H1 (cell line): ENCODE results near the gene ENOX2. TPM values are rescaled to one million over a fixed set of nuclear protein-coding genes. Genes with fewer than 3 reads are reported as not detected.

Source experiments
- CTCF ChIA-PET: fragments of 300-600 bp; sonication (Branson Sonifier 250); formaldehyde crosslinking; loops from one replicate; lab custom pipeline; 2021; ENCODE audit not compliant: partially characterized antibody; lab: Charles Lee
- POLR2A ChIA-PET: fragments of 300-600 bp; sonication (Branson Sonifier 250); formaldehyde crosslinking; loops from one replicate; lab custom pipeline; 2021; ENCODE audit warnings: inconsistent platforms; ENCODE audit not compliant: partially characterized antibody; lab: Charles Lee
- DNase-seq, 2 experiments: peaks; one replicate each; pipeline versions ENCODE4 v3.0.0 to v3.0.0-alpha.2; 2010 to 2022; ENCODE audit warnings: low spot score in 2 of 2, low read depth in 1 of 2, mixed read lengths in 1 of 2
- FAIRE-seq: peaks from 2 replicates; lab custom pipeline; 2011; peaks lifted over from hg19 to GRCh38; lab: Jason Lieb, UNC
- H2AFZ ChIP-seq: 2 replicates; pipeline ENCODE4 v1.8.1; 2012; ENCODE audit warnings: low read length, inconsistent platforms
- H2AK5ac ChIP-seq: 2 replicates; pipeline ENCODE4 v1.6.1; 2013; ENCODE audit warnings: low read depth, low read length
- H2BK120ac ChIP-seq: replicated peaks from 2 replicates; pipeline ENCODE3; 2013; ENCODE audit warnings: low read depth, low read length, inconsistent platforms
- H2BK12ac ChIP-seq: 2 replicates; pipeline ENCODE4 v1.6.1; 2013; ENCODE audit warnings: low read depth, low read length
- H2BK15ac ChIP-seq: 2 replicates; pipeline ENCODE4 v1.6.1; 2013; ENCODE audit warnings: low read length
- H2BK20ac ChIP-seq: 2 replicates; pipeline ENCODE4 v1.6.1; 2013; ENCODE audit warnings: low read length
- H2BK5ac ChIP-seq: 2 replicates; pipeline ENCODE4 v1.6.1; 2013; ENCODE audit warnings: low read depth, low read length
- H3K14ac ChIP-seq: 2 replicates; pipeline ENCODE4 v1.6.1; 2013; ENCODE audit warnings: inconsistent platforms; ENCODE audit not compliant: insufficient read length
- H3K18ac ChIP-seq: 2 replicates; pipeline ENCODE4 v1.6.1; 2013; ENCODE audit warnings: low read length; ENCODE audit errors: extremely low read depth
- H3K23ac ChIP-seq: 2 replicates; pipeline ENCODE4 v1.6.1; 2013; ENCODE audit warnings: inconsistent platforms; ENCODE audit not compliant: insufficient read length
- H3K23me2 ChIP-seq: 2 replicates; pipeline ENCODE4 v1.6.1; 2013; ENCODE audit warnings: low read depth, low read length
- H3K27ac ChIP-seq: 2 replicates; pipeline ENCODE4 v1.6.1; 2011; ENCODE audit warnings: low read depth, low read length, inconsistent platforms
- H3K27me3 ChIP-seq, 4 experiments: replicated peaks in 1 of 4; 1 replicate in 1 of 4; 2 replicates in 3 of 4; pipeline versions ENCODE4 v1.6.1 to v1.8.1; 2011 to 2013; ENCODE audit warnings: low read length in 3 of 4, mild to moderate bottlenecking in 3 of 4, inconsistent platforms in 2 of 4, mixed read lengths in 2 of 4, moderate library complexity in 1 of 4; ENCODE audit not compliant: control insufficient read depth in 3 of 4, insufficient read depth in 3 of 4; ENCODE audit errors: extremely low read depth in 1 of 4
- H3K36me3 ChIP-seq, 4 experiments: 2 replicates each; pipeline versions ENCODE4 v1.6.1 to v1.8.1; 2011 to 2013; ENCODE audit warnings: mild to moderate bottlenecking in 4 of 4, low read length in 3 of 4, moderate library complexity in 2 of 4, control low read depth in 1 of 4, inconsistent platforms in 1 of 4; ENCODE audit not compliant: insufficient read depth in 4 of 4, control insufficient read depth in 2 of 4
- H3K4ac ChIP-seq: replicated peaks from 2 replicates; pipeline ENCODE3; 2013; ENCODE audit warnings: low read length, low read depth, mixed read lengths, inconsistent platforms; ENCODE audit not compliant: insufficient read length
- H3K4me1 ChIP-seq, 4 experiments: replicated peaks in 1 of 4; 1 replicate in 1 of 4; 2 replicates in 3 of 4; pipeline versions ENCODE4 v1.6.1 to v1.8.1; 2011 to 2013; ENCODE audit warnings: low read length in 3 of 4, inconsistent platforms in 2 of 4, mixed read lengths in 1 of 4; ENCODE audit not compliant: insufficient read depth in 4 of 4, control insufficient read depth in 3 of 4
- H3K4me2 ChIP-seq, 2 experiments: 2 replicates each; pipeline versions ENCODE4 v1.6.1 to v1.8.1; 2011 to 2013; ENCODE audit warnings: low read depth in 2 of 2, low read length in 2 of 2, control low read depth in 1 of 2, inconsistent platforms in 1 of 2, mild to moderate bottlenecking in 1 of 2; ENCODE audit not compliant: insufficient read depth in 1 of 2
- H3K4me3 ChIP-seq, 4 experiments: fragments of 200-600, 300-600 bp in 1 of 4; sonication (generic), shearing (Covaris generic), sonication (Bioruptor Twin) in 1 of 4; 2 replicates each; pipeline versions ENCODE4 v1.5.1 to v1.8.1; 2011 to 2016; ENCODE audit warnings: low read length in 4 of 4, low read depth in 3 of 4, control low read depth in 2 of 4, inconsistent platforms in 2 of 4, mild to moderate bottlenecking in 2 of 4, mixed read lengths in 1 of 4, moderate library complexity in 1 of 4; ENCODE audit not compliant: insufficient read depth in 2 of 4; ENCODE audit errors: extremely low read depth in 1 of 4
- H3K56ac ChIP-seq: replicated peaks from 2 replicates; pipeline ENCODE3; 2013; ENCODE audit warnings: low read depth, mild to moderate bottlenecking, mixed read lengths, low read length, inconsistent platforms; ENCODE audit not compliant: insufficient read length
- H3K79me1 ChIP-seq: 2 replicates; pipeline ENCODE4 v1.6.1; 2013; ENCODE audit warnings: low read depth, low read length, control low read depth
- H3K79me2 ChIP-seq, 2 experiments: 2 replicates each; pipeline versions ENCODE4 v1.6.1 to v1.8.1; 2012 to 2013; ENCODE audit warnings: low read length in 2 of 2, mild to moderate bottlenecking in 2 of 2, inconsistent platforms in 1 of 2; ENCODE audit not compliant: insufficient read depth in 2 of 2, control insufficient read depth in 1 of 2
- H3K9ac ChIP-seq, 4 experiments: replicated peaks in 1 of 4; 1 replicate in 1 of 4; 2 replicates in 3 of 4; pipeline versions ENCODE4 v1.6.1 to v1.8.1; 2011 to 2013; ENCODE audit warnings: low read depth in 3 of 4, low read length in 3 of 4, control low read depth in 2 of 4, mild to moderate bottlenecking in 2 of 4, moderate library complexity in 2 of 4, inconsistent platforms in 1 of 4; ENCODE audit errors: extremely low read depth in 1 of 4
- H3K9me3 ChIP-seq, 2 experiments: 2 replicates each; pipeline versions ENCODE4 v1.6.1 to v1.8.1; 2012 to 2013; ENCODE audit warnings: mild to moderate bottlenecking in 2 of 2, moderate library complexity in 2 of 2, control low read depth in 1 of 2, inconsistent platforms in 1 of 2, low read depth in 1 of 2, low read length in 1 of 2, mixed read lengths in 1 of 2; ENCODE audit not compliant: insufficient read depth in 2 of 2
- H4K20me1 ChIP-seq, 2 experiments: replicated peaks in 1 of 2; 2 replicates each; pipeline versions ENCODE3 to v1.8.1; 2011 to 2013; ENCODE audit warnings: inconsistent platforms in 2 of 2, low read length in 2 of 2, mild to moderate bottlenecking in 1 of 2; ENCODE audit not compliant: insufficient read depth in 2 of 2, control insufficient read depth in 1 of 2
- H4K5ac ChIP-seq: 2 replicates; pipeline ENCODE4 v1.6.1; 2013; ENCODE audit warnings: low read length, low read depth, mixed read lengths, inconsistent platforms; ENCODE audit not compliant: insufficient read length
- H4K8ac ChIP-seq: 2 replicates; pipeline ENCODE4 v1.8.0; 2013; ENCODE audit warnings: mild to moderate bottlenecking, moderate library complexity, low read length, inconsistent platforms; ENCODE audit not compliant: insufficient read depth; ENCODE audit errors: extremely low read depth
- H4K91ac ChIP-seq: replicated peaks from 2 replicates; pipeline ENCODE3; 2013; ENCODE audit warnings: low read length, mixed read lengths, inconsistent platforms; ENCODE audit not compliant: insufficient read length
- BRCA1 ChIP-seq: IDR thresholded peaks from 2 replicates; pipeline ENCODE4 v1.6.1; 2012; ENCODE audit warnings: low read depth, low read length, improper control_type of control experiment
- CBX8 ChIP-seq: fragments of 300-800, 300-1000 bp; sonication (generic); IDR thresholded peaks from 2 replicates; pipeline ENCODE4 v1.7.1; 2016; ENCODE audit warnings: low read depth, low read length, borderline replicate concordance
- CHD1 ChIP-seq: IDR thresholded peaks from 2 replicates; pipeline ENCODE4 v1.6.1; 2012; ENCODE audit warnings: low read depth, low read length, improper control_type of control experiment
- CTBP2 ChIP-seq: IDR thresholded peaks from 2 replicates; pipeline ENCODE4 v1.7.0; 2011; ENCODE audit warnings: borderline replicate concordance, mild to moderate bottlenecking, moderate library complexity, mixed read lengths, low read length; ENCODE audit not compliant: insufficient read depth, insufficient read length
- E2F6 ChIP-seq: IDR thresholded peaks from 2 replicates; pipeline ENCODE4 v1.6.1; 2012; ENCODE audit warnings: inconsistent platforms
- KDM1A ChIP-seq: fragments of 200-600, 300-600 bp; sonication (generic); IDR thresholded peaks from 2 replicates; pipeline ENCODE4 v1.7.1; 2016; ENCODE audit warnings: mild to moderate bottlenecking, low read length, borderline replicate concordance
- MAX ChIP-seq: IDR thresholded peaks from 2 replicates; pipeline ENCODE4 v1.6.1; 2012; ENCODE audit warnings: inconsistent platforms
- POLR2A ChIP-seq, 2 experiments: IDR thresholded peaks; 1 replicate in 1 of 2; 2 replicates in 1 of 2; pipeline ENCODE4 v1.6.1; 2011; ENCODE audit warnings: low read depth in 2 of 2, low read length in 2 of 2, mild to moderate bottlenecking in 2 of 2; ENCODE audit errors: control extremely low read depth in 1 of 2
- RAD21 ChIP-seq, 2 experiments: IDR thresholded peaks in 1 of 2; conservative IDR thresholded peaks in 1 of 2; 2 replicates each; pipeline ENCODE4 v1.6.1; 2011; ENCODE audit warnings: low read depth in 2 of 2, low read length in 2 of 2, improper control_type of control experiment in 1 of 2, inconsistent platforms in 1 of 2, mild to moderate bottlenecking in 1 of 2, moderate library complexity in 1 of 2
- SRF ChIP-seq: IDR thresholded peaks from 2 replicates; pipeline ENCODE4 v1.6.1; 2011; ENCODE audit warnings: mild to moderate bottlenecking, low read depth, low read length, moderate library complexity
- USF2 ChIP-seq: IDR thresholded peaks from 2 replicates; pipeline ENCODE4 v1.6.1; 2011; ENCODE audit warnings: low read length, improper control_type of control experiment
- ZNF274 ChIP-seq: IDR thresholded peaks from 2 replicates; pipeline ENCODE4 v1.7.0; 2012; ENCODE audit warnings: low read length, borderline replicate concordance; ENCODE audit errors: extremely low read depth
- WGBS, 2 experiments: shearing (Covaris generic) in 1 of 2; methylation state at CpG; one replicate each; pipeline versions ENCODE4 v1.1.6 to v1.1.7; 2013 to 2015; ENCODE audit warnings: low lambda C conversion rate in 2 of 2, mixed read lengths in 2 of 2, inconsistent platforms in 1 of 2, low coverage in 1 of 2, missing lambda C conversion rate in 1 of 2; ENCODE audit not compliant: insufficient replicate concordance in 2 of 2, insufficient coverage in 1 of 2, insufficient read length in 1 of 2; ENCODE audit errors: extremely low coverage in 1 of 2, missing lambda C conversion rate in 1 of 2; 5-methylcytosine and 5-hydroxymethylcytosine counted together
- polyA plus RNA-seq, 7 experiments: library from polyadenylated mRNA; depleted of rRNA in 3 of 7; stranded (reverse) in 5 of 7; unstranded in 2 of 7; fragments of >200 nt in 5 of 7; fragments of 200-250 nt in 2 of 7; gene quantifications; 1 replicate in 5 of 7; 2 replicates in 1 of 7; 4 replicates in 1 of 7; pipeline versions ENCODE4 v1.2.1 to v1.2.3, GENCODE V29; 2011 to 2013; ENCODE audit warnings: missing spikeins in 2 of 7, mixed read lengths in 2 of 7
- total RNA-seq: library from RNA; stranded (reverse); fragmentation: NEBNext Ultra II Directional; extraction: Animal tissue kit (Norgen Biotek cat#: 25700); gene quantifications from 2 replicates; pipeline ENCODE4 v1.2.1, GENCODE V29; 2021

ENOX2 gene
- total and polyA plus RNA-seq, 2 of the 8 experiments (the other 6 are each of a cell fraction or from before 2014, with no cell fraction given) = 4.5 to 12.3 TPM

GRCh38 chrX:130770615-130771014 lies 132.4 kb downstream of the ENOX2 start:
- Histone ChIP-seq H3K36me3 (no peaks in the 10 kb centered on the region), H3K23ac (no peak overlapping the region), H2BK120ac (no peak overlapping the region), H2BK15ac (no peak overlapping the region), H3K4me1 (no peaks in the 10 kb centered on the region), H4K5ac (no peak overlapping the region), H3K27me3 (peaks cover 0 to 1% (median 0%) of the 10 kb centered on the region in 4 experiments; a peak in 1 of 7 replicates), H3K9ac (no peak overlapping the region), H2BK12ac (no peak overlapping the region), H2AFZ (no peak overlapping the region), H4K91ac (no peak overlapping the region), H3K4me2 (no peak overlapping the region), H2BK5ac (no peak overlapping the region), H3K18ac (no peak overlapping the region), H3K79me1 (no peaks in the 10 kb centered on the region), H3K14ac (no peak overlapping the region), H2BK20ac (no peak overlapping the region), H3K79me2 (no peaks in the 10 kb centered on the region), H3K56ac (no peak overlapping the region), H4K8ac (no peak overlapping the region), H3K9me3 (no peaks in the 10 kb centered on the region), H3K23me2 (no peaks in the 10 kb centered on the region), H3K27ac (no peak overlapping the region), H2AK5ac (no peak overlapping the region), H4K20me1 (no peaks in the 10 kb centered on the region), H3K4ac (no peak overlapping the region), H3K4me3 (no peak overlapping the region)
- no peak for FAIRE-seq
- DNase-seq = no peak
- ChIA-PET POLR2A (interaction anchor here (0.5 kb wide), 1 partner anchor 9 kb away, joined by 4 read pairs; no protein-coding TSS in a partner anchor), CTCF (no interaction called here)
- 95% methylated on average over 3 of the region's 3 CpGs; no CpG with 5 or more reads in 1 of the 2 experiments for WGBS, 2 experiments
- TF ChIP-seq MAX (no peak), KDM1A (no peak), SRF (no peak), CHD1 (no peak), USF2 (no peak), ZNF274 (no peak), RAD21 (IDR thresholded peaks at IDR 0.05 in 1 of 2, conservative IDR thresholded peaks at IDR 0.05 in 1 of 2; ENCODE audit: low read depth in 2 of 2, low read length in 2 of 2) (no peak), E2F6 (no peak), BRCA1 (no peak), CBX8 (no peak), CTBP2 (no peak), POLR2A (IDR thresholded peaks at IDR 0.05; ENCODE audit: control extremely low read depth in 1 of 2, low read depth in 2 of 2, low read length in 2 of 2) (no peak)
